Hematopoietic multipotent progenitor cell treated with erythropoietin and hydrocortisone succinate and interleukin-3 and kit ligand, for 8 days (in vitro differentiated cells): ENCODE data around the gene TSPAN9.

Experiments
- DNase-seq: peaks from one replicate; pipeline ENCODE4 v3.0.0-alpha.2; 2015

TSPAN9 gene

DNA sequence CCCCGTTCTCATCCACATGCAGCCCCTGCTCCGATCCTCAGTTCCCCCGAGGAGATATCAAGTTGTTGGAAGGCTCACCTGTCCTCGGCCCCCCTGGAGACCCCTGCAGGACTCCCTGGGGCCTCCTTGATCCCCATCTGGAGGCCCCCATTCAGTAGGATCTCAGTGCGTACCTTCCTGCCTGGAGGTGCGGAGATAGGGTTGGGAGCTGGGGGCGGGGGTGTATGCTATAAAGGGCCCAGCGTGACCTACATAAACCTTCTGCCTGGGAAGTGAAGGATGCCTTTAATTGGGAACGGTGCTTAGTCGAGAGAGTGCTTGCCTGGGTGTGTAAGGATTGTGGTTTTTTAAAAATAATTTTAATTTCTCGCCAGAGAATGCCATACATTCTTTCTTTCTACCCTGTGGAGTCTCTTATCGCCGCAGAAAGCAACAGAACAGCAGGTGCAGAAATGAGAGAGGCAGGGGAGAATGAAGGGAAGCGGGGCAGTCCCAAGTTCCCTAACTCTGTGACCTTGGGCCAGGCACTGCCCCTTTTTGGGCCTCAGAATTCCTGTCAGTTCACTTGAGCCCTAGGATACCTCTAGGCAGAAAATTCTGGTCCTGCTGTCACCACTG is 153.7 kb downstream of the TSPAN9 start:
- DNase-seq, result no peak

- DNase-seq, result no peak
Observed at GRCh38 chr12:3231399-3231876, 154.3 kb downstream of the TSPAN9 start.

- no peak for DNase-seq
Observed at GRCh38 chr12:3233797-3234196, 156.6 kb downstream of the TSPAN9 start.

DNA sequence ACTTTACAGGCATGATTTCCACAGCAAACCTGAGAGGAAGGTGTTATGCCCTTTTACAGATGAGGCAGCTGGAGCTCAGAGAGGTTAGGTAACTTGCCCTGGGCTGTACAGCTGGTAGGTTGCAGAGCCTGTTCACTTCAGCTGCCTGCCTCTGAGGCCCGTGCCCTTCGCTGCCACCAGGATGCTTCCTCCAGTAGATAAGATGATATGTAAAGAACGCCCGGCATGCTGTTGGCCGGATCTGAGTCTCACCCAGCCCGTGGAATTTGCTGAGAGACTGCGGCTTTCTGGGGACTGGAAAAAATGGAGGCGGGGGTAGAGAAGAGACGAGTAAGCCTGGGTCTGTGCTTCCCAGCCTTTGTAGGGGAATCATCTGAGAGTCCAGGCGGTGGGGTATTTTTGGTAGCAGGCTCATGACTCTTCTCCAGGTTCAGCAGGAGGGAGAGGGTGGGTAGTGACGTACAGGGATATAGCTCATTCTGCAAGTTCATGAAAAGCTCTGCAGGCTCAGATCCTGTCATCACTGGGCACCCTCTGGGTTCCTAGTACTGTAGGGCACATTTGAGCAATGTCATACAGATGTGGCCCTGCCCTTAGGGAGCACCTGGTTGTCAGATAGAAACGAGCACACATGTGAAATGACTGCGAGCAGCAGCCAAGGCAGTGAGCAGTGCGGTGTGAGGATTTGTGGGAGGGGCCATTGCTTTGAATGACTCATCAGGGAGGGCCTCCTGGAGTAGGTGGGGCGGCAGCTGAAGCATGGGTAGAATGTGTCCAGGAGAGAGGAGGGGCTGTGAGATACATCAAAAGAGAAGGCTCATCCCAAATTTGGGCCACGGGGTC is 159.4 kb downstream of the TSPAN9 start:
- no peak for DNase-seq

DNA sequence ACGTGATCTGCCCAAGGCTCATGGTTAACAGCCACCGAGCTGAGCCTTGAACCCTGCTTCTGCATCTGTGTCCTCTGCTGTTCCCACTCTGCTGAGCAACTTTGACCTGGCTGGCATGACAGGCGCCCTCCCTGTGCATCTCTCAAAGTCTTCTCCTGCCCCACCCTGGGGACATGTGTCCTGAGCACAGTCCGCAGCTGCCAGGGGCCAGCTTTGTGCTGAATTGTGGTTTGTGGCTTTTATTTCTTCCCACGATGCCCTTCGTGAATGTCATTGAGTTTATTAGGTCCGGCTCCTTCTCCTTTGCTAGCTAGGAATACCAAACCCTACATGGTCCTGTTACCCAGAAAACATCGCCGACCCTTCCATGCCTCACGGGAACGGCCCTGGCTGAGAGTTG is 161.0 kb downstream of the TSPAN9 start:
- DNase-seq, result no peak

- no peak for DNase-seq
Observed at GRCh38 chr12:3241621-3242020, 164.4 kb downstream of the TSPAN9 start.

GRCh38 chr12:3242199-3242863 is 165.2 kb downstream of the TSPAN9 start:
- no peak for DNase-seq

DNA sequence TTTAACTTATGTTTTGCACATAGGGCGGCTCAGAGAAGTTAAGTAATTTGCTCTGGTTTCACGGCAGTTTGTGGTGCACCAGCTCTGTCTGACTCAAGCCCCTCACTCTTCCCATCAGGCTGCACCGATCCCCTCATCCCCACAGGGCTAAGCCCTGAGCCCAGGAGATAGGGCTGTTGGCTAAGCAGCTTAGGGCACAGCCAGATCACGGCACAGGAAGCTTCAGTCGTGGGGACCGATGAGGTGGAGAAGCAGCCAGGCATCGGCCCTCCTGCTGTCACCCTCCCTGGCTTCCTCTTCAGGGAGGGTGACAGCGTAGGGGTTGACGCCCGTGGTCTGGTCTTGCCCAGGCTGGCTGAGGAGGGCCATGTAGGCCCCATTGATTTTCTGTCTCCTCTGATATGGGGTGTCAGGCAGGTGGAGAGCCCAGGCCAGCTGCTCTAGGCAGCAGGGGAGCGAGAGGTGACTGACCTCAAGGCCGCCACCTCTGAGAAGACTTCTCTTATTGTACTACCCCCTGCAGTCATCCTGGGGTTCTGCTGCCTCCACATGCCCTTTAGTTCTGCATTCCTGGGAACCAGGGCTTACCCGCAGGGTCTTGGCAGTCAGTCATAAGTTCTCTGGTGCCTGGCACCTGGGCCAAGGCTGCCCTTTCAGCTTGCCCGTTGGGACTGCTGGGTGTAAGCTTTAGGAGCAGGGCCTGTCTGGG is 166.4 kb downstream of the TSPAN9 start:
- no peak for DNase-seq

DNA sequence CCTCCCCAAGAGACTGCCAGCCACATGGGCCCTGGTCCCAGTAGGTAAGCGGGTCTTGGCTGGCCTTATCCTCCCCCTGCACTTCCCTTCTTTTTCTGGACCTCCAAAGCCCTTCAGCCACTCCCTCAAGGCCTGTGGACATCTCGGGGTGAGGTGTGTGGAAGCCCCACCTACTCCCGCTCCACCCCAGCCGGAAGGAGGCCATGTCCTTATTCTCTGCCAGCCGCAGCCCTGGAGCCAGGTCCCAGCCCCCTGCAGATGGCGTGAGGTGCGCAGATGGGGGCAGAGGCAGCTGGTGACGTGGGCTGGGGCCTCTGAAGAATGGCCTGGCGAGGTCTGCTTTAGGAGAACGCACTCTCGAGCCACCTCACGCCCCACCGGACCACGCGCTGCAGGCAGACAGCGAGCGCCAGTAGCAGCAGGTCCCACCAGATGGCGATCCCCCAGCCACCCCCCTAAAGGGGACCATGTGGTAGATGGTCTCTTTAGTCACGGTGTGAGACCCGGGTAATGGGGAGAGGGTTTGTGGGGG is 167.1 kb downstream of the TSPAN9 start:
- no peak for DNase-seq

- DNase-seq, result no peak
Observed at GRCh38 chr12:3246253-3246652, 169.1 kb downstream of the TSPAN9 start.

- DNase-seq, result no peak
Observed at GRCh38 chr12:3247077-3247476, 169.9 kb downstream of the TSPAN9 start.

GRCh38 chr12:3247629-3248161 is 170.5 kb downstream of the TSPAN9 start:
- no peak for DNase-seq

- no peak for DNase-seq
Observed at GRCh38 chr12:3249081-3249800, 172.1 kb downstream of the TSPAN9 start.

- no peak for DNase-seq
Observed at GRCh38 chr12:3250034-3250433, 172.9 kb downstream of the TSPAN9 start.

DNA sequence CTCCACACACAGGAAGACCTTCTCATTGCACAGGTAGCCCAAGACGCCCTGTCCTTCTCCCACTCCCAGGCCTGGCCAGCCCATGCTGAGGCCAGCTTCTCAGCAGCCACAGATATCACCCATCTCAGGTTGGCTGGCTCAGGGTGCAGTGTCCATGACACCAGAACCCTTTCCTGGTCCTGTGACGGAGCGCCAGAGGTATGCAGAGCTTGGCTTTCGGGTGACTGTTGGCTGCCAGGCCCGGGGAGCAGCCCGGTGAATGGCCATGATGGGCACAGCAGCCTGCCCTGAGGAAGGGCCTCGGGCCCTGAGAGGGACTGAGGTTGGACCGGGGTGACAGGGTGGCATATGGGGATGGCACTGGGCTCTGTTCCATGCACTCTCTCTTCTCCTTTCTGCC is 173.4 kb downstream of the TSPAN9 start:
- DNase-seq, result no peak

DNA sequence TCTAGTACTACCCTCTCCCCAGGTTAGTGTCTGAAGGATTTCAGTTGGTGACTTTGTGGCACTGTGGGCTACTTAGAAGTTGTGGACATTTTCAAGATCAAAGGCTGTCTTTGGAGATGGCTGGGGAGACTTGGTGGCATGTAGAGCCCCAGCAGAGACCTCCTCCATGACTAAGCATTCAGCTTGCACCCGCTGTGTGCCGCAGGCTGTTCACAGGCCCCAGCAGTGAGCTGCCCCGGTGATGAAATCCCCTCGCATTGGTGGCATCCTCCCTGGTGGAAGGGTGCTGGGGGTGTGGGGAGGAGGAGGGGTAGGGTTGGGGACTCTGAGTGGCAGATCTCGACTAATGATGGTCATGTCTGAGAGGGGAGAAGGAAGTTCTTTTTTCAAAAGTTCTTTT is 173.9 kb downstream of the TSPAN9 start:
- DNase-seq, result no peak

GRCh38 chr12:3251691-3252090 is 174.5 kb downstream of the TSPAN9 start:
- no peak for DNase-seq

GRCh38 chr12:3252450-3252891 is 175.3 kb downstream of the TSPAN9 start:
- no peak for DNase-seq

DNA sequence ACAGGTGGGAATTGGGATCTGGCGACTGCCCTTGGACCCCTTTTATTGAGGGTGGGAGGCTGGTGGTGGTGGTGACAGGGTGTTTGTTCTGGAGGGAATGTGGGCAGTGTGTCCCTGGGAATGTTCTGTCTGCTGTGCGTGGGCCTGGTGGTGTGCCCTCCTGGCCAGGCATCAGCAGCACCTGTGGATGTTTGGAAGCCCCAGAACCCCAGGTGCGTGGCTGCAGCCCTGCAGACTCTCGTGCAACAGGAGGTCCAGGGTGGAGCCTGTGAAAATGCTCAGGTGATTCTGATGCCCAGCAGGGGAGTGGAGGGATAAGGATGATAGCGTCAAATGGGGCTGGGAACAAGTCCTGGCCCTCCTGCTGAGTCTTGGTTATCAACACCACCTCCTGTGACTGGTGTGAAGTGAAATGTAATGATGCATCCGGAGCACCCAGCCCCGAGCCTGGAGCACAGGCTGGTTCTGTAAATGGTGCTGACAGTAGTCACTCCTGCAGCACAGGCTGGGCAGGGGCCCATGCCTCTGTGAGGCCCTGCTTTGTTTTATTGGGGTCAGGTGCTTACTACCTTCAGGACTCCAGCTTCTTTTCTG is 176.6 kb downstream of the TSPAN9 start:
- DNase-seq, result no peak

GRCh38 chr12:3255057-3255456 is 177.9 kb downstream of the TSPAN9 start:
- DNase-seq, result no peak

- DNase-seq, result no peak
Observed at GRCh38 chr12:3256103-3256631, 179.0 kb downstream of the TSPAN9 start.
